CD4-positive, alpha-beta T cell treated with Interleukin-10 for 1 hour (primary cell): ENCODE measurements around the gene ARHGAP26.
"Not testable (repeated sequence)": the region's sequence is repeated elsewhere in the genome, so short reads cannot be mapped to it uniquely, and the experiment has no call there.

Experiments used
- DNase-seq: peaks from one replicate; pipeline ENCODE4 v3.0.0-alpha.2; 2020

ARHGAP26 gene

GRCh38 chr5:142998316-142999020 lies 228.3 kb downstream of the ARHGAP26 start:
- DNase-seq = no peak

- DNase-seq = not testable (repeated sequence)
These were observed 230.4 kb downstream of the ARHGAP26 start for GRCh38 chr5:143000551-143000950.

GRCh38 chr5:143001764-143002351 lies 231.7 kb downstream of the ARHGAP26 start:
- DNase-seq = no peak

GRCh38 chr5:143002459-143003327 lies 232.5 kb downstream of the ARHGAP26 start:
- DNase-seq = peak; percentile 80

- no peak for DNase-seq
These were observed 233.1 kb downstream of the ARHGAP26 start for GRCh38 chr5:143003328-143003636.

- DNase-seq = no peak
These were observed 234.4 kb downstream of the ARHGAP26 start for GRCh38 chr5:143004361-143005145.

- DNase-seq = no peak
These were observed 236.3 kb downstream of the ARHGAP26 start for GRCh38 chr5:143006501-143006900.

- DNase-seq = no peak
These were observed 237.9 kb downstream of the ARHGAP26 start for GRCh38 chr5:143008032-143008431.

- peak; percentile 91 for DNase-seq
These were observed 238.8 kb downstream of the ARHGAP26 start for GRCh38 chr5:143008809-143009521.

GRCh38 chr5:143010351-143010750 lies 240.2 kb downstream of the ARHGAP26 start:
- DNase-seq = no peak

- no peak for DNase-seq
These were observed 241.4 kb downstream of the ARHGAP26 start for GRCh38 chr5:143011585-143011984.

- DNase-seq = no peak
These were observed 243.2 kb downstream of the ARHGAP26 start for GRCh38 chr5:143013176-143013891.

GRCh38 chr5:143014017-143014651 lies 244.0 kb downstream of the ARHGAP26 start:
- DNase-seq = peak; percentile 32

GRCh38 chr5:143016777-143017516 lies 246.8 kb downstream of the ARHGAP26 start:
- peak; percentile 62 for DNase-seq

- DNase-seq = no peak
These were observed 247.4 kb downstream of the ARHGAP26 start for GRCh38 chr5:143017541-143017940.

- DNase-seq = no peak
These were observed 247.8 kb downstream of the ARHGAP26 start for GRCh38 chr5:143017992-143018391.

- DNase-seq = no peak
These were observed 249.0 kb downstream of the ARHGAP26 start for GRCh38 chr5:143019157-143019556.

GRCh38 chr5:143019614-143020515 lies 249.7 kb downstream of the ARHGAP26 start:
- no peak for DNase-seq

- no peak for DNase-seq
These were observed 251.4 kb downstream of the ARHGAP26 start for GRCh38 chr5:143021595-143021994.
